Ishikawa (cell line): ENCODE measurements around the gene TIMM23.

Experiments used
- CEBPB ChIP-seq: IDR thresholded peaks from 2 replicates; pipeline ENCODE4 v1.6.1; 2012
- CREB1 ChIP-seq: IDR thresholded peaks from 2 replicates; pipeline ENCODE4 v1.6.1; 2012; ENCODE audit warnings: low read depth
- EGR1 ChIP-seq: IDR thresholded peaks from 2 replicates; pipeline ENCODE4 v1.6.1; 2012
- EP300 ChIP-seq: IDR thresholded peaks from 2 replicates; pipeline ENCODE4 v1.6.1; 2012; ENCODE audit warnings: borderline replicate concordance
- YY1 ChIP-seq: IDR thresholded peaks from 2 replicates; pipeline ENCODE4 v1.6.1; 2012; ENCODE audit warnings: low read depth
- TF ChIP-seq, protein P1 (sequence below): IDR thresholded peaks from 2 replicates; pipeline ENCODE4 v1.6.1; 2012

- no peak for TF ChIP-seq CEBPB
- no peak for TF ChIP-seq EP300
- no peak for TF ChIP-seq EGR1
- no peak for TF ChIP-seq YY1
- TF ChIP-seq, protein P1, sequence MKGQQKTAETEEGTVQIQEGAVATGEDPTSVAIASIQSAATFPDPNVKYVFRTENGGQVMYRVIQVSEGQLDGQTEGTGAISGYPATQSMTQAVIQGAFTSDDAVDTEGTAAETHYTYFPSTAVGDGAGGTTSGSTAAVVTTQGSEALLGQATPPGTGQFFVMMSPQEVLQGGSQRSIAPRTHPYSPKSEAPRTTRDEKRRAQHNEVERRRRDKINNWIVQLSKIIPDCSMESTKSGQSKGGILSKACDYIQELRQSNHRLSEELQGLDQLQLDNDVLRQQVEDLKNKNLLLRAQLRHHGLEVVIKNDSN = no peak
- no peak for TF ChIP-seq CREB1
These were observed 67.7 kb downstream of the TIMM23 start for GRCh38 chr10:46040004-46040403.
